Measurements from ENCODE around the gene TAF11L8.
"Not testable (repeated sequence)": the region's sequence is repeated elsewhere in the genome, so short reads cannot be mapped to it uniquely, and the experiment has no call there.

GRCh38 chr5:17610092-17610491 is 19.3 kb upstream of the TAF11L8 start, which contains the start of gene TAF11L12:
- not testable (repeated sequence) for TF ChIP-seq EZH2 (IDR thresholded peaks at IDR 0.05; ENCODE audit: borderline replicate concordance, insufficient read depth, low read depth, low read length, poor library complexity, severe bottlenecking)
- TF ChIP-seq, protein P1, sequence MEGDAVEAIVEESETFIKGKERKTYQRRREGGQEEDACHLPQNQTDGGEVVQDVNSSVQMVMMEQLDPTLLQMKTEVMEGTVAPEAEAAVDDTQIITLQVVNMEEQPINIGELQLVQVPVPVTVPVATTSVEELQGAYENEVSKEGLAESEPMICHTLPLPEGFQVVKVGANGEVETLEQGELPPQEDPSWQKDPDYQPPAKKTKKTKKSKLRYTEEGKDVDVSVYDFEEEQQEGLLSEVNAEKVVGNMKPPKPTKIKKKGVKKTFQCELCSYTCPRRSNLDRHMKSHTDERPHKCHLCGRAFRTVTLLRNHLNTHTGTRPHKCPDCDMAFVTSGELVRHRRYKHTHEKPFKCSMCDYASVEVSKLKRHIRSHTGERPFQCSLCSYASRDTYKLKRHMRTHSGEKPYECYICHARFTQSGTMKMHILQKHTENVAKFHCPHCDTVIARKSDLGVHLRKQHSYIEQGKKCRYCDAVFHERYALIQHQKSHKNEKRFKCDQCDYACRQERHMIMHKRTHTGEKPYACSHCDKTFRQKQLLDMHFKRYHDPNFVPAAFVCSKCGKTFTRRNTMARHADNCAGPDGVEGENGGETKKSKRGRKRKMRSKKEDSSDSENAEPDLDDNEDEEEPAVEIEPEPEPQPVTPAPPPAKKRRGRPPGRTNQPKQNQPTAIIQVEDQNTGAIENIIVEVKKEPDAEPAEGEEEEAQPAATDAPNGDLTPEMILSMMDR (IDR thresholded peaks at IDR 0.05): not testable (repeated sequence)

Measured in B cell (primary cell).